H1 (cell line): ENCODE results near the gene MDH1. TPM values are rescaled to one million over a fixed set of nuclear protein-coding genes. Genes with fewer than 3 reads are reported as not detected.

ENCODE experiments used
- CTCF ChIA-PET: fragments of 300-600 bp; sonication (Branson Sonifier 250); formaldehyde crosslinking; loops from one replicate; lab custom pipeline; 2021; ENCODE audit not compliant: partially characterized antibody; lab: Charles Lee
- POLR2A ChIA-PET: fragments of 300-600 bp; sonication (Branson Sonifier 250); formaldehyde crosslinking; loops from one replicate; lab custom pipeline; 2021; ENCODE audit warnings: inconsistent platforms; ENCODE audit not compliant: partially characterized antibody; lab: Charles Lee
- DNase-seq, 2 experiments: peaks; one replicate each; pipeline versions ENCODE4 v3.0.0 to v3.0.0-alpha.2; 2010 to 2022; ENCODE audit warnings: low spot score in 2 of 2, low read depth in 1 of 2, mixed read lengths in 1 of 2
- FAIRE-seq: peaks from 2 replicates; lab custom pipeline; 2011; peaks lifted over from hg19 to GRCh38; lab: Jason Lieb, UNC
- H2AFZ ChIP-seq: 2 replicates; pipeline ENCODE4 v1.8.1; 2012; ENCODE audit warnings: low read length, inconsistent platforms
- H2AK5ac ChIP-seq: 2 replicates; pipeline ENCODE4 v1.6.1; 2013; ENCODE audit warnings: low read depth, low read length
- H2BK120ac ChIP-seq: replicated peaks from 2 replicates; pipeline ENCODE3; 2013; ENCODE audit warnings: low read depth, low read length, inconsistent platforms
- H2BK12ac ChIP-seq: 2 replicates; pipeline ENCODE4 v1.6.1; 2013; ENCODE audit warnings: low read depth, low read length
- H2BK15ac ChIP-seq: 2 replicates; pipeline ENCODE4 v1.6.1; 2013; ENCODE audit warnings: low read length
- H2BK20ac ChIP-seq: 2 replicates; pipeline ENCODE4 v1.6.1; 2013; ENCODE audit warnings: low read length
- H2BK5ac ChIP-seq: 2 replicates; pipeline ENCODE4 v1.6.1; 2013; ENCODE audit warnings: low read depth, low read length
- H3K14ac ChIP-seq: 2 replicates; pipeline ENCODE4 v1.6.1; 2013; ENCODE audit warnings: inconsistent platforms; ENCODE audit not compliant: insufficient read length
- H3K18ac ChIP-seq: 2 replicates; pipeline ENCODE4 v1.6.1; 2013; ENCODE audit warnings: low read length; ENCODE audit errors: extremely low read depth
- H3K23ac ChIP-seq: 2 replicates; pipeline ENCODE4 v1.6.1; 2013; ENCODE audit warnings: inconsistent platforms; ENCODE audit not compliant: insufficient read length
- H3K23me2 ChIP-seq: 2 replicates; pipeline ENCODE4 v1.6.1; 2013; ENCODE audit warnings: low read depth, low read length
- H3K27ac ChIP-seq: 2 replicates; pipeline ENCODE4 v1.6.1; 2011; ENCODE audit warnings: low read depth, low read length, inconsistent platforms
- H3K27me3 ChIP-seq, 4 experiments: replicated peaks in 1 of 4; 1 replicate in 1 of 4; 2 replicates in 3 of 4; pipeline versions ENCODE4 v1.6.1 to v1.8.1; 2011 to 2013; ENCODE audit warnings: low read length in 3 of 4, mild to moderate bottlenecking in 3 of 4, inconsistent platforms in 2 of 4, mixed read lengths in 2 of 4, moderate library complexity in 1 of 4; ENCODE audit not compliant: control insufficient read depth in 3 of 4, insufficient read depth in 3 of 4; ENCODE audit errors: extremely low read depth in 1 of 4
- H3K36me3 ChIP-seq, 4 experiments: 2 replicates each; pipeline versions ENCODE4 v1.6.1 to v1.8.1; 2011 to 2013; ENCODE audit warnings: mild to moderate bottlenecking in 4 of 4, low read length in 3 of 4, moderate library complexity in 2 of 4, control low read depth in 1 of 4, inconsistent platforms in 1 of 4; ENCODE audit not compliant: insufficient read depth in 4 of 4, control insufficient read depth in 2 of 4
- H3K4ac ChIP-seq: replicated peaks from 2 replicates; pipeline ENCODE3; 2013; ENCODE audit warnings: low read length, low read depth, mixed read lengths, inconsistent platforms; ENCODE audit not compliant: insufficient read length
- H3K4me1 ChIP-seq, 4 experiments: replicated peaks in 1 of 4; 1 replicate in 1 of 4; 2 replicates in 3 of 4; pipeline versions ENCODE4 v1.6.1 to v1.8.1; 2011 to 2013; ENCODE audit warnings: low read length in 3 of 4, inconsistent platforms in 2 of 4, mixed read lengths in 1 of 4; ENCODE audit not compliant: insufficient read depth in 4 of 4, control insufficient read depth in 3 of 4
- H3K4me2 ChIP-seq, 2 experiments: 2 replicates each; pipeline versions ENCODE4 v1.6.1 to v1.8.1; 2011 to 2013; ENCODE audit warnings: low read depth in 2 of 2, low read length in 2 of 2, control low read depth in 1 of 2, inconsistent platforms in 1 of 2, mild to moderate bottlenecking in 1 of 2; ENCODE audit not compliant: insufficient read depth in 1 of 2
- H3K4me3 ChIP-seq, 4 experiments: fragments of 200-600, 300-600 bp in 1 of 4; sonication (generic), shearing (Covaris generic), sonication (Bioruptor Twin) in 1 of 4; 2 replicates each; pipeline versions ENCODE4 v1.5.1 to v1.8.1; 2011 to 2016; ENCODE audit warnings: low read length in 4 of 4, low read depth in 3 of 4, control low read depth in 2 of 4, inconsistent platforms in 2 of 4, mild to moderate bottlenecking in 2 of 4, mixed read lengths in 1 of 4, moderate library complexity in 1 of 4; ENCODE audit not compliant: insufficient read depth in 2 of 4; ENCODE audit errors: extremely low read depth in 1 of 4
- H3K56ac ChIP-seq: replicated peaks from 2 replicates; pipeline ENCODE3; 2013; ENCODE audit warnings: low read depth, mild to moderate bottlenecking, mixed read lengths, low read length, inconsistent platforms; ENCODE audit not compliant: insufficient read length
- H3K79me1 ChIP-seq: 2 replicates; pipeline ENCODE4 v1.6.1; 2013; ENCODE audit warnings: low read depth, low read length, control low read depth
- H3K79me2 ChIP-seq, 2 experiments: 2 replicates each; pipeline versions ENCODE4 v1.6.1 to v1.8.1; 2012 to 2013; ENCODE audit warnings: low read length in 2 of 2, mild to moderate bottlenecking in 2 of 2, inconsistent platforms in 1 of 2; ENCODE audit not compliant: insufficient read depth in 2 of 2, control insufficient read depth in 1 of 2
- H3K9ac ChIP-seq, 4 experiments: replicated peaks in 1 of 4; 1 replicate in 1 of 4; 2 replicates in 3 of 4; pipeline versions ENCODE4 v1.6.1 to v1.8.1; 2011 to 2013; ENCODE audit warnings: low read depth in 3 of 4, low read length in 3 of 4, control low read depth in 2 of 4, mild to moderate bottlenecking in 2 of 4, moderate library complexity in 2 of 4, inconsistent platforms in 1 of 4; ENCODE audit errors: extremely low read depth in 1 of 4
- H3K9me3 ChIP-seq, 2 experiments: 2 replicates each; pipeline versions ENCODE4 v1.6.1 to v1.8.1; 2012 to 2013; ENCODE audit warnings: mild to moderate bottlenecking in 2 of 2, moderate library complexity in 2 of 2, control low read depth in 1 of 2, inconsistent platforms in 1 of 2, low read depth in 1 of 2, low read length in 1 of 2, mixed read lengths in 1 of 2; ENCODE audit not compliant: insufficient read depth in 2 of 2
- H4K20me1 ChIP-seq, 2 experiments: replicated peaks in 1 of 2; 2 replicates each; pipeline versions ENCODE3 to v1.8.1; 2011 to 2013; ENCODE audit warnings: inconsistent platforms in 2 of 2, low read length in 2 of 2, mild to moderate bottlenecking in 1 of 2; ENCODE audit not compliant: insufficient read depth in 2 of 2, control insufficient read depth in 1 of 2
- H4K5ac ChIP-seq: 2 replicates; pipeline ENCODE4 v1.6.1; 2013; ENCODE audit warnings: low read length, low read depth, mixed read lengths, inconsistent platforms; ENCODE audit not compliant: insufficient read length
- H4K8ac ChIP-seq: 2 replicates; pipeline ENCODE4 v1.8.0; 2013; ENCODE audit warnings: mild to moderate bottlenecking, moderate library complexity, low read length, inconsistent platforms; ENCODE audit not compliant: insufficient read depth; ENCODE audit errors: extremely low read depth
- H4K91ac ChIP-seq: replicated peaks from 2 replicates; pipeline ENCODE3; 2013; ENCODE audit warnings: low read length, mixed read lengths, inconsistent platforms; ENCODE audit not compliant: insufficient read length
- RAD21 ChIP-seq, 2 experiments: IDR thresholded peaks in 1 of 2; conservative IDR thresholded peaks in 1 of 2; 2 replicates each; pipeline ENCODE4 v1.6.1; 2011; ENCODE audit warnings: low read depth in 2 of 2, low read length in 2 of 2, improper control_type of control experiment in 1 of 2, inconsistent platforms in 1 of 2, mild to moderate bottlenecking in 1 of 2, moderate library complexity in 1 of 2
- TBP ChIP-seq: IDR thresholded peaks from 2 replicates; pipeline ENCODE4 v1.6.1; 2011; ENCODE audit warnings: low read depth, low read length, improper control_type of control experiment
- WGBS, 2 experiments: shearing (Covaris generic) in 1 of 2; methylation state at CpG; one replicate each; pipeline versions ENCODE4 v1.1.6 to v1.1.7; 2013 to 2015; ENCODE audit warnings: low lambda C conversion rate in 2 of 2, mixed read lengths in 2 of 2, inconsistent platforms in 1 of 2, low coverage in 1 of 2, missing lambda C conversion rate in 1 of 2; ENCODE audit not compliant: insufficient replicate concordance in 2 of 2, insufficient coverage in 1 of 2, insufficient read length in 1 of 2; ENCODE audit errors: extremely low coverage in 1 of 2, missing lambda C conversion rate in 1 of 2; 5-methylcytosine and 5-hydroxymethylcytosine counted together
- polyA plus RNA-seq, 7 experiments: library from polyadenylated mRNA; depleted of rRNA in 3 of 7; stranded (reverse) in 5 of 7; unstranded in 2 of 7; fragments of >200 nt in 5 of 7; fragments of 200-250 nt in 2 of 7; gene quantifications; 1 replicate in 5 of 7; 2 replicates in 1 of 7; 4 replicates in 1 of 7; pipeline versions ENCODE4 v1.2.1 to v1.2.3, GENCODE V29; 2011 to 2013; ENCODE audit warnings: missing spikeins in 2 of 7, mixed read lengths in 2 of 7
- total RNA-seq: library from RNA; stranded (reverse); fragmentation: NEBNext Ultra II Directional; extraction: Animal tissue kit (Norgen Biotek cat#: 25700); gene quantifications from 2 replicates; pipeline ENCODE4 v1.2.1, GENCODE V29; 2021
- TF ChIP-seq, protein P1 (sequence below), 3 experiments: IDR thresholded peaks; 1 replicate in 2 of 3; 2 replicates in 1 of 3; pipeline versions ENCODE4 v1.5.1 to v1.6.1; 2011; ENCODE audit warnings: low read length in 3 of 3, mild to moderate bottlenecking in 3 of 3, inconsistent platforms in 2 of 3, low read depth in 1 of 3, moderate library complexity in 1 of 3; ENCODE audit not compliant: insufficient read depth in 1 of 3; ENCODE audit errors: control extremely low read depth in 1 of 3

The MDH1 gene
- total and polyA plus RNA-seq, 2 of the 8 experiments (the other 6 are each of a cell fraction or from before 2014, with no cell fraction given): 353 to 376 TPM

DNA sequence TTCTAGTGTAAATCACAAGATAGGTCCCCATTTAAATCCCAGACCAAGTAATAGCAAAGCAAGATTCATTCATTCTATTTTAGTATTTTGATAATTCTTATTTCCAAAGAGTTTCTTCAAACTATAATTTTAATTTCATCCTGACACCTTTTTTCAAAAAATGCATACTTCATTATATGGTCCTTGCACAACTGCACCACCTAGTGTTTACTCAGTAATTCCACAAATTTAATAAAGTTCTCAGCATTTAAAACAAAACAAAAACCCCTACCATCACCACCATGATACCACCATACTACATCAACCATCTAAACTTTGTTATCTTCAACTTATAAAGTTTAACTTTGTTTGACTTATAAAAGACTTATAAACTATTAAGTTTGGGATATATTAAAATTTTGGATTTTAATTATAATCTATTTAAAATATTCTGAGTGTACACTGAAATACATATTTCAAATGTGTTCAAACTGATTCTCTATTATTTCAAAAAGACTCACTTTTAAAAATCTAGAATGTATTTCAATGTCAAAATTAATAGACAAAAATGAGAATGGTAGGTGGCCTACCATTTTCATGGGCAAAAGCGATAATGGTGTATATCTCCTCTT is 44.6 kb upstream of the MDH1 start:
- no peak overlapping the region for H3K4ac ChIP-seq
- no peaks in the 10 kb centered on the region for H3K9me3 ChIP-seq
- no peak overlapping the region for H4K8ac ChIP-seq
- no peak overlapping the region for H2BK12ac ChIP-seq
- no peak overlapping the region for H2BK20ac ChIP-seq
- H4K20me1 ChIP-seq: no peaks in the 10 kb centered on the region
- no peak overlapping the region for H2BK5ac ChIP-seq
- no peak overlapping the region for H2AFZ ChIP-seq
- no peak overlapping the region for H3K4me2 ChIP-seq
- POLR2A ChIA-PET: interaction anchor here (1.0 kb wide), 1 partner anchor 43 kb away, joined by 3 read pairs; no protein-coding TSS in a partner anchor
- peaks cover 0 to 6% (median 0%) of the 10 kb centered on the region in 4 experiments; a peak in 3 of 7 replicates for H3K4me1 ChIP-seq
- no peak overlapping the region for H3K4me3 ChIP-seq
- H4K5ac ChIP-seq: no peak overlapping the region
- H4K91ac ChIP-seq: no peak overlapping the region
- TF ChIP-seq RAD21 (IDR thresholded peaks at IDR 0.05 in 1 of 2, conservative IDR thresholded peaks at IDR 0.05 in 1 of 2; ENCODE audit: low read depth in 2 of 2, low read length in 2 of 2) (peak in 1 of 2 experiments; percentile 44), TBP (no peak)
- TF ChIP-seq, protein P1, sequence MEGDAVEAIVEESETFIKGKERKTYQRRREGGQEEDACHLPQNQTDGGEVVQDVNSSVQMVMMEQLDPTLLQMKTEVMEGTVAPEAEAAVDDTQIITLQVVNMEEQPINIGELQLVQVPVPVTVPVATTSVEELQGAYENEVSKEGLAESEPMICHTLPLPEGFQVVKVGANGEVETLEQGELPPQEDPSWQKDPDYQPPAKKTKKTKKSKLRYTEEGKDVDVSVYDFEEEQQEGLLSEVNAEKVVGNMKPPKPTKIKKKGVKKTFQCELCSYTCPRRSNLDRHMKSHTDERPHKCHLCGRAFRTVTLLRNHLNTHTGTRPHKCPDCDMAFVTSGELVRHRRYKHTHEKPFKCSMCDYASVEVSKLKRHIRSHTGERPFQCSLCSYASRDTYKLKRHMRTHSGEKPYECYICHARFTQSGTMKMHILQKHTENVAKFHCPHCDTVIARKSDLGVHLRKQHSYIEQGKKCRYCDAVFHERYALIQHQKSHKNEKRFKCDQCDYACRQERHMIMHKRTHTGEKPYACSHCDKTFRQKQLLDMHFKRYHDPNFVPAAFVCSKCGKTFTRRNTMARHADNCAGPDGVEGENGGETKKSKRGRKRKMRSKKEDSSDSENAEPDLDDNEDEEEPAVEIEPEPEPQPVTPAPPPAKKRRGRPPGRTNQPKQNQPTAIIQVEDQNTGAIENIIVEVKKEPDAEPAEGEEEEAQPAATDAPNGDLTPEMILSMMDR (IDR thresholded peaks at IDR 0.05; ENCODE audit: control extremely low read depth in 1 of 3, insufficient read depth in 1 of 3, low read depth in 1 of 3, low read length in 3 of 3): peak in 2 of 3 experiments; percentile 5 to 19; a peak in 2 of 4 replicates
- H2BK120ac ChIP-seq: no peak overlapping the region
- H3K27ac ChIP-seq: no peak overlapping the region
- FAIRE-seq: peak; percentile 7
- no peaks in the 10 kb centered on the region; the same call in 1 of the 2 replicates for H3K23me2 ChIP-seq
- 86% methylated on average over 1 of the region's 1 CpG; no CpG with 5 or more reads in 1 of the 2 experiments for WGBS, 2 experiments
- no peak overlapping the region for H2BK15ac ChIP-seq
- H3K36me3 ChIP-seq: no peaks in the 10 kb centered on the region
- H3K9ac ChIP-seq: no peak overlapping the region
- H3K79me2 ChIP-seq: peaks cover 0 to 62% of the 10 kb centered on the region in 2 experiments; a peak in 2 of 4 replicates
- no peaks in the 10 kb centered on the region for H3K79me1 ChIP-seq
- H3K14ac ChIP-seq: no peak overlapping the region
- H3K23ac ChIP-seq: no peak overlapping the region
- H3K18ac ChIP-seq: no peak overlapping the region
- no peak overlapping the region for H3K56ac ChIP-seq
- no peak overlapping the region for H2AK5ac ChIP-seq
- H3K27me3 ChIP-seq: no peaks in the 10 kb centered on the region
- no peak for DNase-seq
- CTCF ChIA-PET: interaction anchor here (1.1 to 1.2 kb wide), 2 partner anchors 36 to 356 kb away, joined by 4 to 5 read pairs; no protein-coding TSS in a partner anchor
